Upper lobe of left lung (tissue), 4 donors: ENCODE results near the gene IRF2BPL.

Source experiments
- POLR2A ChIP-seq, 4 donors: fragments of 450-650 bp; IDR thresholded peaks; one replicate each; pipeline ENCODE4 v1.5.1; 2016 to 2017; ENCODE audit warnings: antibody characterized with exemption in 4 of 4, mild to moderate bottlenecking in 2 of 4
- POLR2AphosphoS5 ChIP-seq, 2 donors: sonication (generic); formaldehyde crosslinking; IDR thresholded peaks; one replicate each; pipeline ENCODE4 v1.5.1; 2017; ENCODE audit warnings: antibody characterized with exemption in 2 of 2
- TF ChIP-seq, protein P1 (sequence below), 6 experiments: fragments of 450-650 bp in 4 of 6; fragments of 200-600 bp in 2 of 6; sonication (generic) in 2 of 6; IDR thresholded peaks; one replicate each; pipeline ENCODE4 v1.5.1; 2016 to 2019; ENCODE audit warnings: antibody characterized with exemption in 6 of 6

DNA sequence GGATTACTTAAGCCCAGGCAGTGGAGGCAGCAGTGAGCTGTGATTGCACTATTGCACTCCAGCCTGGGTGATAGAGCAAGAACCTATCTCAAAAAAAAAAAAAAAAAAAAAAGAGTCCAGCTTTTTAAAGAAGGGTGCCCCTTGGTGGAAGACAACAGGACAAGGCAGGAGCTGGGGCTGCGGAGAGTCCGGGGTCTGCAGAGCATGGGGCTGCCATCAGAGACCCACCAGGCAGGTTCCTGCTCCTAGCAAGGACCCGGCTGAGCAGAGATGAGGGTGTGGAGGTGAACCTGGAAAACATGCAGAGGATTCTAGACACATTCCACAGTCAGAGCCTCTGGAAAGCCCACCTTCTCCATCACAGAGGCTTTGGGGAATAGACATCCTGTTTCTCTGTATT, 48.5 kb upstream of the IRF2BPL start:
- TF ChIP-seq, protein P1, sequence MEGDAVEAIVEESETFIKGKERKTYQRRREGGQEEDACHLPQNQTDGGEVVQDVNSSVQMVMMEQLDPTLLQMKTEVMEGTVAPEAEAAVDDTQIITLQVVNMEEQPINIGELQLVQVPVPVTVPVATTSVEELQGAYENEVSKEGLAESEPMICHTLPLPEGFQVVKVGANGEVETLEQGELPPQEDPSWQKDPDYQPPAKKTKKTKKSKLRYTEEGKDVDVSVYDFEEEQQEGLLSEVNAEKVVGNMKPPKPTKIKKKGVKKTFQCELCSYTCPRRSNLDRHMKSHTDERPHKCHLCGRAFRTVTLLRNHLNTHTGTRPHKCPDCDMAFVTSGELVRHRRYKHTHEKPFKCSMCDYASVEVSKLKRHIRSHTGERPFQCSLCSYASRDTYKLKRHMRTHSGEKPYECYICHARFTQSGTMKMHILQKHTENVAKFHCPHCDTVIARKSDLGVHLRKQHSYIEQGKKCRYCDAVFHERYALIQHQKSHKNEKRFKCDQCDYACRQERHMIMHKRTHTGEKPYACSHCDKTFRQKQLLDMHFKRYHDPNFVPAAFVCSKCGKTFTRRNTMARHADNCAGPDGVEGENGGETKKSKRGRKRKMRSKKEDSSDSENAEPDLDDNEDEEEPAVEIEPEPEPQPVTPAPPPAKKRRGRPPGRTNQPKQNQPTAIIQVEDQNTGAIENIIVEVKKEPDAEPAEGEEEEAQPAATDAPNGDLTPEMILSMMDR (IDR thresholded peaks at IDR 0.05), result no peak
- TF ChIP-seq POLR2A (IDR thresholded peaks at IDR 0.05), result no peak
- TF ChIP-seq POLR2AphosphoS5 (IDR thresholded peaks at IDR 0.05), result no peak
